B cell (primary cell): ENCODE measurements around the gene NR3C2. TPM values are rescaled to one million over a fixed set of nuclear protein-coding genes. Genes with fewer than 3 reads are reported as not detected.

Source experiments
- ATAC-seq: fragments of 200-7000 bp; cut with Tn5 transposase; one replicate; pipeline ENCODE4 v1.10.0; 2021; ENCODE audit warnings: low read depth, mild to moderate bottlenecking, moderate number of reproducible peaks, moderate library complexity
- CTCF ChIA-PET: fragments of 350-600 bp; sonication (Branson Sonifier 250); formaldehyde crosslinking; loops from one replicate; lab custom pipeline; 2021; ENCODE audit warnings: antibody characterized with exemption, inconsistent platforms; lab: Charles Lee
- POLR2A ChIA-PET: fragments of 350-600 bp; sonication (Branson Sonifier 250); formaldehyde crosslinking; loops from one replicate; lab custom pipeline; 2021; ENCODE audit warnings: antibody characterized with exemption; lab: Charles Lee
- DNase-seq: peaks from one replicate; pipeline ENCODE4 v3.0.0; 2013
- H2AFZ ChIP-seq: 2 replicates; pipeline ENCODE4 v1.6.1; 2012; ENCODE audit warnings: mild to moderate bottlenecking, low read depth, low read length; ENCODE audit not compliant: insufficient read depth, poor library complexity, severe bottlenecking
- H3K27ac ChIP-seq, 2 donors: 1 replicate in 1 of 2; 2 replicates in 1 of 2; pipeline ENCODE4 v1.5.1; 2012 to 2013; ENCODE audit warnings: low read length in 2 of 2, mild to moderate bottlenecking in 2 of 2, moderate library complexity in 1 of 2
- H3K27me3 ChIP-seq, 4 experiments: fragments of 200-600 bp in 1 of 4; sonication (generic) in 1 of 4; replicated peaks in 1 of 4; 1 replicate in 2 of 4; 2 replicates in 2 of 4; pipeline versions ENCODE4 v1.6.1 to v1.7.0; 2013 to 2016; ENCODE audit warnings: low read length in 3 of 4, mild to moderate bottlenecking in 2 of 4, mixed read lengths in 1 of 4, moderate library complexity in 1 of 4; ENCODE audit not compliant: insufficient read depth in 4 of 4, control insufficient read depth in 3 of 4; ENCODE audit errors: control extremely low read depth in 1 of 4
- H3K36me3 ChIP-seq, 2 experiments: replicated peaks in 1 of 2; 1 replicate in 1 of 2; 2 replicates in 1 of 2; pipeline versions ENCODE4 v1.6.1 to v1.7.1; 2013; ENCODE audit warnings: low read length in 1 of 2; ENCODE audit not compliant: insufficient read depth in 2 of 2, control insufficient read depth in 1 of 2; ENCODE audit errors: control extremely low read depth in 1 of 2, extremely low read depth in 1 of 2
- H3K4me1 ChIP-seq, 2 donors: fragments of 200-600 bp in 1 of 2; sonication (generic) in 1 of 2; 1 replicate in 1 of 2; 2 replicates in 1 of 2; pipeline versions ENCODE4 v1.5.1 to v1.6.1; 2013 to 2017; ENCODE audit warnings: low read length in 2 of 2; ENCODE audit not compliant: control insufficient read depth in 2 of 2, insufficient read depth in 2 of 2
- H3K4me2 ChIP-seq: replicated peaks from 2 replicates; pipeline ENCODE3; 2012; ENCODE audit warnings: mild to moderate bottlenecking, low read depth, low read length; ENCODE audit not compliant: poor library complexity, severe bottlenecking
- H3K4me3 ChIP-seq, 5 experiments: fragments of 200-600 bp in 1 of 5; sonication (generic) in 1 of 5; 1 replicate in 3 of 5; 2 replicates in 2 of 5; pipeline versions ENCODE4 v1.5.1 to v1.7.0; 2011 to 2016; ENCODE audit warnings: low read length in 4 of 5, mild to moderate bottlenecking in 4 of 5, low read depth in 2 of 5, control low read depth in 1 of 5, moderate library complexity in 1 of 5; ENCODE audit not compliant: insufficient read depth in 1 of 5; ENCODE audit errors: control extremely low read depth in 1 of 5, extremely low read depth in 1 of 5
- H3K79me2 ChIP-seq: fragments of 200-600 bp; sonication (generic); one replicate; pipeline ENCODE4 v1.6.0; 2016; ENCODE audit warnings: low read length; ENCODE audit not compliant: control insufficient read depth, insufficient read depth
- H3K9ac ChIP-seq: fragments of 200-600 bp; sonication (generic); 2 replicates; pipeline ENCODE4 v1.6.1; 2017; ENCODE audit warnings: mild to moderate bottlenecking, low read length, moderate library complexity
- H3K9me3 ChIP-seq, 3 donors: one replicate each; pipeline versions ENCODE4 v1.6.1 to v1.7.1; 2013; ENCODE audit warnings: low read length in 2 of 3; ENCODE audit not compliant: control insufficient read depth in 2 of 3, insufficient read depth in 1 of 3; ENCODE audit errors: control extremely low read depth in 1 of 3
- H4K20me1 ChIP-seq: 2 replicates; pipeline ENCODE4 v1.6.0; 2012; ENCODE audit warnings: mild to moderate bottlenecking, low read length; ENCODE audit not compliant: insufficient read depth, control insufficient read depth, poor library complexity, severe bottlenecking
- H3K27ac Mint-ChIP-seq: one replicate; pipeline ENCODE4 v1.8.0; 2021; ENCODE audit warnings: mixed read lengths
- H3K27me3 Mint-ChIP-seq: one replicate; pipeline ENCODE4 v1.8.0; 2021; ENCODE audit warnings: mixed read lengths
- H3K4me1 Mint-ChIP-seq: one replicate; pipeline ENCODE4 v1.8.0; 2021; ENCODE audit warnings: mixed read lengths
- H3K4me3 Mint-ChIP-seq: one replicate; pipeline ENCODE4 v1.8.0; 2021; ENCODE audit warnings: mixed read lengths
- H3K9me3 Mint-ChIP-seq: one replicate; pipeline ENCODE4 v1.8.0; 2022; ENCODE audit warnings: mixed read lengths; ENCODE audit not compliant: insufficient read depth
- EZH2 ChIP-seq: IDR thresholded peaks from 2 replicates; pipeline ENCODE4 v1.6.1; 2012; ENCODE audit warnings: borderline replicate concordance, low read depth, mild to moderate bottlenecking, moderate library complexity, low read length; ENCODE audit not compliant: insufficient read depth, poor library complexity, severe bottlenecking
- WGBS: methylation state at CpG from one replicate; pipeline ENCODE4 v1.1.5; 2013; ENCODE audit warnings: missing lambda C conversion rate; ENCODE audit not compliant: insufficient coverage; 5-methylcytosine and 5-hydroxymethylcytosine counted together
- intact Hi-C: fragments of 100-400 bp; cut with micrococcal nuclease; formaldehyde crosslinking; loops from one replicate; pipeline ENCODE4 v1.10.0; 2022
- polyA plus RNA-seq: library from polyadenylated mRNA; depleted of rRNA; stranded (reverse); fragments of >200 nt; gene quantifications from 2 replicates; pipeline ENCODE4 v1.2.3, GENCODE V29; 2012
- total RNA-seq, 2 donors: library from RNA; stranded (reverse); fragments of 120-200 nt in 1 of 2; gene quantifications; 1 replicate in 1 of 2; 2 replicates in 1 of 2; pipeline versions ENCODE4 v1.2.3 to v1.2.4, GENCODE V29; 2013 to 2022
- TF ChIP-seq, protein P1 (sequence below): fragments of 200-600 bp; IDR thresholded peaks from one replicate; pipeline ENCODE4 v1.8.0; 2022; ENCODE audit warnings: antibody characterized with exemption, mild to moderate bottlenecking

The NR3C2 gene
- total and polyA plus RNA-seq, 2 donors (not counting 1 experiment from before 2014, with no cell fraction given) = 6.7 to 19.3 TPM

DNA sequence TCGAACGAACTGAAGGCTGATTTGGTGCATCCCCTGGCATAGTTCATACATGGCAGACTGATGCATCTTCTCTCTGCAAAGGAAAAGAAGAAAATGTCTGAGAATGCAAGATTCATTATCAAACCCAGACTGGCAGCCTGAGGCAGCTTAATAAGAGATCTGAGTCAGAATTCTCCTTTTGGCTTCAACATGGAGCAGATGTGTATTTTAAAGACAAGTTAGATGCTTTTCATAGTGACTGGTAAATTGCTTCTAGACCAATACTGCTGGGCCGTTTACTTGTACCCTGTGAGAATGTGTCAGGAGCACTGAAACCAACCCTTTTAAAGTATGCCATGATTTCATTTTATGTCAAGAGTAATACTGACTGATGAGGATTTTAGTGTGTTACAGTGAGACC is 322.0 kb downstream of the NR3C2 start:
- WGBS = 94% methylated on average over 2 of the region's 3 CpGs
- Histone ChIP-seq H3K4me3 (no peak overlapping the region), H4K20me1 (no peaks in the 10 kb centered on the region), H3K9me3 (peaks cover 0 to 18% (median 15%) of the 10 kb centered on the region in 3 donors), H3K27ac (no peak overlapping the region), H3K36me3 (no peaks in the 10 kb centered on the region), H3K4me1 (no peaks in the 10 kb centered on the region), H3K79me2 (no peaks in the 10 kb centered on the region), H3K9ac (no peak overlapping the region), H3K4me2 (no peak overlapping the region), H2AFZ (no peak overlapping the region), H3K27me3 (no peaks in the 10 kb centered on the region)
- Mint-ChIP-seq H3K9me3 (peaks cover 18% of the 10 kb centered on the region), H3K4me1 (no peaks in the 10 kb centered on the region), H3K4me3 (no peak overlapping the region), H3K27ac (no peak overlapping the region), H3K27me3 (no peaks in the 10 kb centered on the region)
- intact Hi-C loops = no loop called here
- ATAC-seq (no peak), DNase-seq (no peak)
- TF ChIP-seq, protein P1, sequence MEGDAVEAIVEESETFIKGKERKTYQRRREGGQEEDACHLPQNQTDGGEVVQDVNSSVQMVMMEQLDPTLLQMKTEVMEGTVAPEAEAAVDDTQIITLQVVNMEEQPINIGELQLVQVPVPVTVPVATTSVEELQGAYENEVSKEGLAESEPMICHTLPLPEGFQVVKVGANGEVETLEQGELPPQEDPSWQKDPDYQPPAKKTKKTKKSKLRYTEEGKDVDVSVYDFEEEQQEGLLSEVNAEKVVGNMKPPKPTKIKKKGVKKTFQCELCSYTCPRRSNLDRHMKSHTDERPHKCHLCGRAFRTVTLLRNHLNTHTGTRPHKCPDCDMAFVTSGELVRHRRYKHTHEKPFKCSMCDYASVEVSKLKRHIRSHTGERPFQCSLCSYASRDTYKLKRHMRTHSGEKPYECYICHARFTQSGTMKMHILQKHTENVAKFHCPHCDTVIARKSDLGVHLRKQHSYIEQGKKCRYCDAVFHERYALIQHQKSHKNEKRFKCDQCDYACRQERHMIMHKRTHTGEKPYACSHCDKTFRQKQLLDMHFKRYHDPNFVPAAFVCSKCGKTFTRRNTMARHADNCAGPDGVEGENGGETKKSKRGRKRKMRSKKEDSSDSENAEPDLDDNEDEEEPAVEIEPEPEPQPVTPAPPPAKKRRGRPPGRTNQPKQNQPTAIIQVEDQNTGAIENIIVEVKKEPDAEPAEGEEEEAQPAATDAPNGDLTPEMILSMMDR = no peak
- TF ChIP-seq EZH2 = no peak
- ChIA-PET POLR2A (no interaction called here), CTCF (no interaction called here)

GRCh38 chr4:148118633-148119032 is 323.6 kb downstream of the NR3C2 start:
- H3K4me1 ChIP-seq = no peaks in the 10 kb centered on the region
- WGBS = 86% methylated on average over 3 of the region's 3 CpGs
- H3K36me3 ChIP-seq = no peaks in the 10 kb centered on the region
- H4K20me1 ChIP-seq = no peaks in the 10 kb centered on the region
- no peak overlapping the region for H3K9ac ChIP-seq
- ChIA-PET CTCF (no interaction called here), POLR2A (no interaction called here)
- Mint-ChIP-seq H3K27me3 (no peaks in the 10 kb centered on the region), H3K4me3 (no peak overlapping the region), H3K27ac (no peak overlapping the region), H3K4me1 (no peaks in the 10 kb centered on the region), H3K9me3 (peaks cover 12% of the 10 kb centered on the region)
- peaks cover 0 to 11% (median 5%) of the 10 kb centered on the region in 3 donors for H3K9me3 ChIP-seq
- ATAC-seq (no peak), DNase-seq (no peak)
- no peak overlapping the region for H3K4me2 ChIP-seq
- no peaks in the 10 kb centered on the region for H3K79me2 ChIP-seq
- no peak overlapping the region for H3K27ac ChIP-seq
- TF ChIP-seq EZH2 = no peak
- TF ChIP-seq, protein P1 = no peak
- no peaks in the 10 kb centered on the region for H3K27me3 ChIP-seq
- no peak overlapping the region for H3K4me3 ChIP-seq
- intact Hi-C loops = no loop called here
- no peak overlapping the region for H2AFZ ChIP-seq
